ENCODE measurements around the gene CGNL1. TPM values are rescaled to one million over a fixed set of nuclear protein-coding genes. Genes with fewer than 3 reads are reported as not detected.

CGNL1 gene
- total and polyA plus RNA-seq, 7 donors, result 0.69 to 7.2 (median 2.4) TPM

DNA sequence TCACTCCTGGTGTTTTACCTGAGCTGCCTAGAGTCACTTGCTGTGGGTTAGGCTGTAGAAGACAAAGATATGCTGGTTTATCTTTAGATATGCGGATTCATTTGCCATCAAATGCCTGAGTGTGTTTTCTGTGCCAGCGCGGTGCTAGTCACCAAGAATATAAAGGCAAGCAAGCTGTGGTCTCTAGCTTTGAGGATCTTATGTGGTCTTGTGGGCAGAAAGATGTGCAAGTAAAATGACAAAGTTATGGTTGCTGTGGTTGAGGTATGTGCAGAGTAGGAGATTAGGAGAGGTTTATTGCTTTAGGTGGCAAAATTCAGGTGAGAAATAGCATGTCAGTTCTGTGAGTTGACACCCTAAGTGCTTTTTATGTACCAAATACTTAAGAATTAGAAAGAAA is 94.2 kb downstream of the CGNL1 start:
- no peak for DNase-seq
- no peaks in the 10 kb centered on the region for H3K4me1 ChIP-seq
- no peaks in the 10 kb centered on the region for H3K27me3 ChIP-seq
- H3K36me3 ChIP-seq, result no peaks in the 10 kb centered on the region
- no peak overlapping the region for H3K27ac ChIP-seq
- H3K9me3 ChIP-seq, result no peaks in the 10 kb centered on the region
- TF ChIP-seq, protein P1, sequence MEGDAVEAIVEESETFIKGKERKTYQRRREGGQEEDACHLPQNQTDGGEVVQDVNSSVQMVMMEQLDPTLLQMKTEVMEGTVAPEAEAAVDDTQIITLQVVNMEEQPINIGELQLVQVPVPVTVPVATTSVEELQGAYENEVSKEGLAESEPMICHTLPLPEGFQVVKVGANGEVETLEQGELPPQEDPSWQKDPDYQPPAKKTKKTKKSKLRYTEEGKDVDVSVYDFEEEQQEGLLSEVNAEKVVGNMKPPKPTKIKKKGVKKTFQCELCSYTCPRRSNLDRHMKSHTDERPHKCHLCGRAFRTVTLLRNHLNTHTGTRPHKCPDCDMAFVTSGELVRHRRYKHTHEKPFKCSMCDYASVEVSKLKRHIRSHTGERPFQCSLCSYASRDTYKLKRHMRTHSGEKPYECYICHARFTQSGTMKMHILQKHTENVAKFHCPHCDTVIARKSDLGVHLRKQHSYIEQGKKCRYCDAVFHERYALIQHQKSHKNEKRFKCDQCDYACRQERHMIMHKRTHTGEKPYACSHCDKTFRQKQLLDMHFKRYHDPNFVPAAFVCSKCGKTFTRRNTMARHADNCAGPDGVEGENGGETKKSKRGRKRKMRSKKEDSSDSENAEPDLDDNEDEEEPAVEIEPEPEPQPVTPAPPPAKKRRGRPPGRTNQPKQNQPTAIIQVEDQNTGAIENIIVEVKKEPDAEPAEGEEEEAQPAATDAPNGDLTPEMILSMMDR (IDR thresholded peaks at IDR 0.05), result no peak
- intact Hi-C loops (cut with DNase I), result no loop called here
- 79 to 94% methylated on average over 3 of the region's 3 CpGs for WGBS, 2 donors
- H3K4me3 ChIP-seq, result no peak overlapping the region

DNA sequence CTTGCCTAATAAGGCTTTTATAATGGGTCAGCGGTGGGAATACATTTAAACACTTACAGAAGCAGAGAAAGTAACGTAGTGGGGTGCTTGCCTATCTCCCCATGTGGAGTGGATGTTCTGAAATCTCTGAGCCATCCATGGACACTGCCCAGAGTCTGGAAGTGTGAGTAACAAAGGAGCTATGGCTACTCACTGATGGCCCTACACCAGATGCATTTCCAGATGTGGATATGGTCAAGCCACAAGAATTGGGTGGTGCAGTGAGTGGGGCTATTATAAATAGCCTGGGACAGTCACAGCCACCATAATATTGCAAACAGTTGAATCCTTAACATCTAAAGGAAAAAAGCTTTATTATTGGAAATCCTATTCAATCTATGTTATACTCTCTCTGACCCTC is 96.6 kb downstream of the CGNL1 start:
- intact Hi-C loops (cut with DNase I), result no loop called here
- DNase-seq, result no peak

DNA sequence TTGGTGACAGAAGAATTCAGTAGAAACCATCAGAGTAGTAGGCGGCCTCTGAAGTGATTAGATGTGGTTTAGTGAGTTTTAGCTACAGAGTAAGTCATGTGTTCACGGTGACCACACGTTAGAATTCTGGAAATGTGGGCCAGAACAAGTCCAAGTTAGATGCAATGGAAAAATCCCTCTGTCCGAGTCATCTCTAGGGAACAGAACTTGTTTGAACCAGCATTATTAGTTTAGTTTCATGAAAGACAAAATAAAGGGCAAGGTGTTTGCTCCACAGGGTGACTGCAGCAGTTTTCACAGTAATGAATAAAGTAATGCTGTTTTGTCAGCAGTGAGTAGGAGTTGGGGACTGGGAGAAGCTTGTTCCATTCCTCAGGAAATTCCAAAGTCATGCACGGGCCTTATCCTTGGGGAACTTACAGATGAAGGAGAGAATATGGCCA is 100.2 kb downstream of the CGNL1 start:
- TF ChIP-seq, protein P1 (IDR thresholded peaks at IDR 0.05), result no peak
- no peak for TF ChIP-seq POLR2A (IDR thresholded peaks at IDR 0.05)
- no peak for TF ChIP-seq POLR2AphosphoS5 (IDR thresholded peaks at IDR 0.05)
- no peak for TF ChIP-seq EP300 (IDR thresholded peaks at IDR 0.05)
- Histone ChIP-seq H3K4me3 (no peak overlapping the region), H3K4me1 (no peaks in the 10 kb centered on the region), H3K27ac (no peak overlapping the region), H3K27me3 (no peaks in the 10 kb centered on the region), H3K9me3 (no peaks in the 10 kb centered on the region), H3K36me3 (no peaks in the 10 kb centered on the region)
- WGBS, 2 donors, result 76 to 85% methylated on average over 5 of the region's 5 CpGs
- DNase-seq, result no peak
- intact Hi-C loops (cut with DNase I), result no loop called here

More for the DNA sequence above, 96.6 kb downstream of the CGNL1 start:
- TF ChIP-seq, protein P1 (IDR thresholded peaks at IDR 0.05), result no peak
- no peak for TF ChIP-seq POLR2AphosphoS5 (IDR thresholded peaks at IDR 0.05)
- no peak for TF ChIP-seq EP300 (IDR thresholded peaks at IDR 0.05)
- no peak for TF ChIP-seq POLR2A (IDR thresholded peaks at IDR 0.05)
- H3K27ac ChIP-seq, result no peak overlapping the region
- WGBS, 2 donors, result 88% methylated on average over 2 of the region's 2 CpGs
- H3K36me3 ChIP-seq, result no peaks in the 10 kb centered on the region
- H3K9me3 ChIP-seq, result no peaks in the 10 kb centered on the region
- H3K4me1 ChIP-seq, result no peaks in the 10 kb centered on the region
- no peak overlapping the region for H3K4me3 ChIP-seq
- H3K27me3 ChIP-seq, result no peaks in the 10 kb centered on the region

DNA sequence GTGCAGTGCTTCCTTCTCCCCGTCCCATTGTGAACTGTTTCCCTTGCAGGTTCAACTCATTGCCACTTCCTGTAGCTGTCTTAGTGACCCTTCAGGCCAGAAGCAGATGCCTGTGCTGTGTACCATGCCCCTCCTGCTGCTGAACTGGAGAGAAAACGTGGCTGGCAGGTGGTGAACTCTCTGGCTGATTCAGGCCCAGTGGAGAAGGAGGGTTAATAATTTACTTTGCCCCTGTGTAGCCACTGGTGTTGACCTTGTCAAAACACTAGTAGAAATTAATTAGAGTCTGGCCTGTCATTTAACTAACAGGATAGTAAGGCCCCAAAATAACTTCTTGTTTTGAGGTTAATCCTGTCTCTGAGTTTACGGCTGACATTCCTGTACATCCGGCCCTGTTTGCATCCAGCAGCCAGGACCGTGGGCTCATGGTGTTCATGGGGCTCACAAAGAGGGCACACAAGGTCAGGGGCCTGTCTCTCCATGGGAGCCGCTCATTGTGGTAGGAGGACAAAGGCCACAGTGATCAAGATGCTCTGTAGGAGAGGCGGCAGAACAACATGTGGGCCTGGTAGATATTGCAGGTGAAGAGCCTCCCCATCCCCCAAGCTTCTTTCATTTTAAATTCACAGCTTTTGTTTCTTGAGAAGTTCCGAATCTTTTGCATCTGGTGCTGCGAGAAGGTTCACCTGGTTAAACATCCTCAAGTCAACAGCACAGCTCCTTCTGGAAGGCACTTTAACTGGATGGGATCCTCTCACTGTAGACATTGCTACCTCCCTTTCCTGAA is 101.6 kb downstream of the CGNL1 start:
- WGBS, 2 donors, result 54 to 67% methylated on average over 9 of the region's 9 CpGs
- no peak for DNase-seq
- Histone ChIP-seq H3K9me3 (no peaks in the 10 kb centered on the region), H3K36me3 (no peaks in the 10 kb centered on the region), H3K4me1 (no peaks in the 10 kb centered on the region), H3K27me3 (no peaks in the 10 kb centered on the region), H3K4me3 (no peak overlapping the region), H3K27ac (no peak overlapping the region)
- no peak for TF ChIP-seq POLR2AphosphoS5 (IDR thresholded peaks at IDR 0.05)
- TF ChIP-seq POLR2A (IDR thresholded peaks at IDR 0.05), result no peak
- no peak for TF ChIP-seq EP300 (IDR thresholded peaks at IDR 0.05)
- TF ChIP-seq, protein P1 (IDR thresholded peaks at IDR 0.05), result no peak
- intact Hi-C loops (cut with DNase I), result no loop called here

DNA sequence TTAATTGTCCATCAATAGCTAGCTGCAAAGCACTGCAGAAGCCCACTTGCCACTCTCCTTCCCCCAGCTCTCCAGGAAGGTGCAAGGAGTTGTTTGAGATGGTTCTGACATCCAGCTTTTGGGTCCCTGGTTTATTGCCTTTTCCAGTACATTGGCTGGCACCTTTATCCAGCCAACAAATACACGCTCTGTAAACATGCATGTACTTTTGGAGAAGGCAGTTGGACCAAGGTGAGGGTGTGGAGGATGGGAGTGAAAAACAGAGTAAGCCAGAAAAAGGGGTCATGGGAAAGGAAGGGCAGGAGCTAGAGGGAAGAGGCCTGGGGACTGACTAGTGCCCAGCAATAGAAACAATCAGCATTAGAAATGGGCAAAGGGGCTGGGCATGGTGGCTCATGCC is 102.7 kb downstream of the CGNL1 start:
- Histone ChIP-seq H3K36me3 (no peaks in the 10 kb centered on the region), H3K27ac (no peak overlapping the region)
- intact Hi-C loops (cut with DNase I), result no loop called here

More for the DNA sequence above, 102.7 kb downstream of the CGNL1 start:
- Histone ChIP-seq H3K4me1 (no peaks in the 10 kb centered on the region), H3K4me3 (no peak overlapping the region), H3K27me3 (no peaks in the 10 kb centered on the region), H3K9me3 (no peaks in the 10 kb centered on the region)
- 80 to 84% methylated on average over 1 of the region's 1 CpG for WGBS, 2 donors
- TF ChIP-seq POLR2A (IDR thresholded peaks at IDR 0.05), result no peak
- TF ChIP-seq EP300 (IDR thresholded peaks at IDR 0.05), result no peak
- TF ChIP-seq POLR2AphosphoS5 (IDR thresholded peaks at IDR 0.05), result no peak
- TF ChIP-seq, protein P1 (IDR thresholded peaks at IDR 0.05), result no peak
- no peak for DNase-seq
